ENCODE data around the gene ASIC4.

- TF ChIP-seq ESRRA (CRISPR knock-in tag; IDR thresholded peaks at IDR 0.05; ENCODE audit: borderline replicate concordance) (no peak), CTCF (IDR thresholded peaks at IDR 0.05) (no peak), ZNF263 (CRISPR knock-in tag; IDR thresholded peaks at IDR 0.05; ENCODE audit: low read depth) (no peak), SP1 (CRISPR knock-in tag; conservative IDR thresholded peaks at IDR 0.05) (no peak), ATF6 (CRISPR knock-in tag; IDR thresholded peaks at IDR 0.05) (no peak), FOXK1 (CRISPR knock-in tag; IDR thresholded peaks at IDR 0.05) (no peak), ZBTB43 (CRISPR knock-in tag; IDR thresholded peaks at IDR 0.05) (no peak), IRF1 (CRISPR knock-in tag; IDR thresholded peaks at IDR 0.05) (no peak), NR2C2 (CRISPR knock-in tag; IDR thresholded peaks at IDR 0.05) (no peak), ATF3 (CRISPR knock-in tag; conservative IDR thresholded peaks at IDR 0.05) (no peak), E2F4 (CRISPR knock-in tag; IDR thresholded peaks at IDR 0.05; ENCODE audit: borderline replicate concordance, low read depth) (no peak), ATF2 (CRISPR knock-in tag; IDR thresholded peaks at IDR 0.05; ENCODE audit: borderline replicate concordance, low read depth) (no peak), JUN (CRISPR knock-in tag; IDR thresholded peaks at IDR 0.05) (no peak), USF2 (CRISPR knock-in tag; IDR thresholded peaks at IDR 0.05) (no peak)
Measured at GRCh38 chr2:219471476-219472371, 42.6 kb upstream of the ASIC4 start.

Measured in WTC11 (cell line).